Smooth muscle cell (in vitro differentiated cells): ENCODE data around the gene SLC2A9. TPM values are rescaled to one million over a fixed set of nuclear protein-coding genes. Genes with fewer than 3 reads are reported as not detected.

ENCODE experiments used
- DNase-seq: peaks from one replicate; lab custom pipeline; 2025; ENCODE audit not compliant: unreplicated experiment; lab: John Stamatoyannopoulos, UW
- H2AFZ ChIP-seq: fragments of 200-600 bp; sonication (generic); 2 replicates; pipeline ENCODE4 v1.6.0; 2016; ENCODE audit warnings: antibody characterized with exemption, low read depth, mild to moderate bottlenecking
- H3F3A ChIP-seq: fragments of 200-600 bp; sonication (generic); 2 replicates; pipeline ENCODE4 v1.6.0; 2017; ENCODE audit warnings: antibody characterized with exemption, low read depth
- H3K27ac ChIP-seq: fragments of 200-600 bp; sonication (generic); 2 replicates; pipeline ENCODE4 v1.5.1; 2016; ENCODE audit warnings: low read depth, mild to moderate bottlenecking
- H3K27me3 ChIP-seq: fragments of 200-600 bp; sonication (generic); 2 replicates; pipeline ENCODE4 v1.6.1; 2016; ENCODE audit warnings: low read depth, mild to moderate bottlenecking
- H3K36me3 ChIP-seq: fragments of 200-600 bp; sonication (generic); 2 replicates; pipeline ENCODE4 v1.5.1; 2016; ENCODE audit warnings: low read depth
- H3K4me1 ChIP-seq: fragments of 200-600 bp; sonication (generic); 2 replicates; pipeline ENCODE4 v1.5.1; 2016; ENCODE audit warnings: low read depth
- H3K4me2 ChIP-seq: fragments of 200-600 bp; sonication (generic); 2 replicates; pipeline ENCODE4 v1.6.0; 2016; ENCODE audit warnings: mild to moderate bottlenecking
- H3K4me3 ChIP-seq: fragments of 200-600 bp; sonication (generic); 2 replicates; pipeline ENCODE4 v1.5.1; 2016; ENCODE audit warnings: mild to moderate bottlenecking
- H3K79me2 ChIP-seq: fragments of 200-600 bp; sonication (generic); 2 replicates; pipeline ENCODE4 v1.6.0; 2016; ENCODE audit warnings: low read depth, mild to moderate bottlenecking
- H3K9ac ChIP-seq: fragments of 200-600 bp; sonication (generic); 2 replicates; pipeline ENCODE4 v1.6.0; 2016; ENCODE audit warnings: low read depth
- H3K9me3 ChIP-seq: fragments of 200-600 bp; sonication (generic); replicated peaks from 2 replicates; pipeline ENCODE4 v1.5.1; 2016; ENCODE audit warnings: low read depth
- H4K20me1 ChIP-seq: fragments of 200-600 bp; sonication (generic); 2 replicates; pipeline ENCODE4 v1.6.0; 2016; ENCODE audit warnings: low read depth
- WGBS: methylation state at CpG from one replicate; pipeline ENCODE4 v1.1.7; 2016; ENCODE audit warnings: low lambda C conversion rate; 5-methylcytosine and 5-hydroxymethylcytosine counted together
- polyA plus RNA-seq: library from polyadenylated mRNA; unstranded; fragments of >200 nt; fragmentation: Nextera tagmentation; extraction: Ambion mirVana; gene quantifications from 2 replicates; pipeline ENCODE4 v1.2.1, GENCODE V29; 2016
- total RNA-seq: library from RNA; depleted of rRNA; stranded (reverse); fragments of >200 nt; gene quantifications from 2 replicates; pipeline ENCODE4 v1.2.3, GENCODE V29; 2014
- TF ChIP-seq, protein P1 (sequence below): fragments of 200-600 bp; sonication (generic); IDR thresholded peaks from 2 replicates; pipeline ENCODE4 v1.5.1; 2017; ENCODE audit warnings: borderline replicate concordance, mild to moderate bottlenecking, antibody characterized with exemption; ENCODE audit not compliant: insufficient read depth, poor library complexity, severe bottlenecking

SLC2A9 gene
- total and polyA plus RNA-seq, 2 experiments from 2014 or later, result 1.3 to 2.2 TPM

- H3K4me2 ChIP-seq, result no peak overlapping the region
- H3K4me1 ChIP-seq, result no peaks in the 10 kb centered on the region
- no peak overlapping the region for H3K9ac ChIP-seq
- H3K27me3 ChIP-seq, result peaks cover 52% of the 10 kb centered on the region
- no peak for DNase-seq
- H3K4me3 ChIP-seq, result no peak overlapping the region
- no peaks in the 10 kb centered on the region for H3K79me2 ChIP-seq
- 91% methylated on average over 1 of the region's 1 CpG for WGBS
- no peaks in the 10 kb centered on the region for H4K20me1 ChIP-seq
- no peaks in the 10 kb centered on the region for H3K9me3 ChIP-seq
- no peak overlapping the region for H2AFZ ChIP-seq
- no peaks in the 10 kb centered on the region for H3K36me3 ChIP-seq
- TF ChIP-seq, protein P1, sequence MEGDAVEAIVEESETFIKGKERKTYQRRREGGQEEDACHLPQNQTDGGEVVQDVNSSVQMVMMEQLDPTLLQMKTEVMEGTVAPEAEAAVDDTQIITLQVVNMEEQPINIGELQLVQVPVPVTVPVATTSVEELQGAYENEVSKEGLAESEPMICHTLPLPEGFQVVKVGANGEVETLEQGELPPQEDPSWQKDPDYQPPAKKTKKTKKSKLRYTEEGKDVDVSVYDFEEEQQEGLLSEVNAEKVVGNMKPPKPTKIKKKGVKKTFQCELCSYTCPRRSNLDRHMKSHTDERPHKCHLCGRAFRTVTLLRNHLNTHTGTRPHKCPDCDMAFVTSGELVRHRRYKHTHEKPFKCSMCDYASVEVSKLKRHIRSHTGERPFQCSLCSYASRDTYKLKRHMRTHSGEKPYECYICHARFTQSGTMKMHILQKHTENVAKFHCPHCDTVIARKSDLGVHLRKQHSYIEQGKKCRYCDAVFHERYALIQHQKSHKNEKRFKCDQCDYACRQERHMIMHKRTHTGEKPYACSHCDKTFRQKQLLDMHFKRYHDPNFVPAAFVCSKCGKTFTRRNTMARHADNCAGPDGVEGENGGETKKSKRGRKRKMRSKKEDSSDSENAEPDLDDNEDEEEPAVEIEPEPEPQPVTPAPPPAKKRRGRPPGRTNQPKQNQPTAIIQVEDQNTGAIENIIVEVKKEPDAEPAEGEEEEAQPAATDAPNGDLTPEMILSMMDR, result no peak
- H3F3A ChIP-seq, result no peaks in the 10 kb centered on the region
- H3K27ac ChIP-seq, result no peak overlapping the region
Observed at GRCh38 chr4:9826551-9826950, 194.7 kb downstream of the SLC2A9 start.

- Histone ChIP-seq H3K79me2 (no peaks in the 10 kb centered on the region), H3F3A (no peaks in the 10 kb centered on the region), H3K9me3 (no peaks in the 10 kb centered on the region), H3K36me3 (no peaks in the 10 kb centered on the region), H3K9ac (no peak overlapping the region), H3K27ac (no peak overlapping the region), H3K4me2 (no peak overlapping the region), H4K20me1 (no peaks in the 10 kb centered on the region), H3K4me3 (no peak overlapping the region), H2AFZ (no peak overlapping the region), H3K4me1 (no peaks in the 10 kb centered on the region), H3K27me3 (peaks cover 67% of the 10 kb centered on the region)
- WGBS, result 85% methylated on average over 3 of the region's 3 CpGs
- TF ChIP-seq, protein P1, result no peak
- DNase-seq, result no peak
Observed at GRCh38 chr4:9825049-9825448, 196.2 kb downstream of the SLC2A9 start.

DNA sequence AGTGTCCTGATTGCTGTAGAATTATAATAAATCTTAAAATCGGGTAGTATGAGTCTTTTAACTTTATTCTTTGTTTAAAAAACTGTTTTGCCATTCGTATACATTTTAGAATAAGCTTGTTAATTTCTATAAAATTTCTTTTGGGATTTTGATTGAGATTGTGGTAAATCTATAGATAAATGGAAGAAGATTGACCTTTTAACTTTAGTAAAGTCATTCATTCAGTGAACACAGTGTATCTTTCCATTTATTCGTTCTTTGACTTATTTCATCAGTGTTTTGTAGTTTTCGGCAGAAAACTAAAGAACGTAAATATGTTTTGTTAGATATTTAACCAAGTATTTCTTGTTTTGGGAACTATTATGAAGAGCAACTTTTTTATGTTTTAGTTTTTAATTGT lies 201.0 kb downstream of the SLC2A9 start:
- Histone ChIP-seq H3K79me2 (no peaks in the 10 kb centered on the region), H3K4me2 (no peak overlapping the region), H3K4me3 (no peak overlapping the region), H2AFZ (no peak overlapping the region), H3K36me3 (no peaks in the 10 kb centered on the region), H4K20me1 (no peaks in the 10 kb centered on the region), H3F3A (no peaks in the 10 kb centered on the region), H3K27me3 (peaks cover 63% of the 10 kb centered on the region), H3K27ac (no peak overlapping the region), H3K9ac (no peak overlapping the region), H3K4me1 (no peaks in the 10 kb centered on the region), H3K9me3 (no peaks in the 10 kb centered on the region)
- no peak for DNase-seq
- 77% methylated on average over 5 of the region's 5 CpGs for WGBS
- TF ChIP-seq, protein P1, result no peak

DNA sequence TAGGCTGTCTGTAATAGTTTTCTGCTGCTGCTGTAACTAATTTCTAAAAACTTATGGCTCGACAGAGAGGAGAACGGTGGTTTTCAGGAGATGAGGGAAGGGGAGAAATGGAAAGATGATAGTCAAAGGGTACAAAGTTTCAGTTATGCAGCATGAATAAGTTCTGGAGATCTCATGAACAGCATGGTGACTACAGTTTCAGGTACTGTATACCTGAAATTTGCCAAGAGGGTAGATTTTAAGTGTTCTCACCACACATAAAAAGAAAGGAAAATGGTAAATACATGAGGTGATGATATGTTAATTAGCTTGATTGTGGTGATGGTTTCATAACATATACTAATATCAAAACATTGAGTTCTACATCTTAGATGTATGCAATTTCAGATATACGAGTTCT lies 205.0 kb downstream of the SLC2A9 start:
- peaks cover 11% of the 10 kb centered on the region for H3F3A ChIP-seq
- no peak overlapping the region for H2AFZ ChIP-seq
- H3K9me3 ChIP-seq, result no peaks in the 10 kb centered on the region
- no peak overlapping the region for H3K4me3 ChIP-seq
- 94% methylated on average over 3 of the region's 3 CpGs for WGBS
- H3K9ac ChIP-seq, result no peak overlapping the region
- no peaks in the 10 kb centered on the region for H3K36me3 ChIP-seq
- H3K27me3 ChIP-seq, result peaks cover 51% of the 10 kb centered on the region
- TF ChIP-seq, protein P1, result no peak
- no peaks in the 10 kb centered on the region for H4K20me1 ChIP-seq
- H3K4me2 ChIP-seq, result no peak overlapping the region
- H3K27ac ChIP-seq, result no peak overlapping the region
- peaks cover 7% of the 10 kb centered on the region for H3K4me1 ChIP-seq
- no peaks in the 10 kb centered on the region for H3K79me2 ChIP-seq
- no peak for DNase-seq
